ENCODE data around the gene CYP2U1.

Gene CYP2U1

GRCh38 chr4:107987916-107988762, 56.8 kb downstream of the CYP2U1 start:
- DNase-seq = no peak

GRCh38 chr4:107988763-107989035, 57.4 kb downstream of the CYP2U1 start:
- DNase-seq = no peak

GRCh38 chr4:107989162-107989536, 57.8 kb downstream of the CYP2U1 start:
- no peak for DNase-seq

DNA sequence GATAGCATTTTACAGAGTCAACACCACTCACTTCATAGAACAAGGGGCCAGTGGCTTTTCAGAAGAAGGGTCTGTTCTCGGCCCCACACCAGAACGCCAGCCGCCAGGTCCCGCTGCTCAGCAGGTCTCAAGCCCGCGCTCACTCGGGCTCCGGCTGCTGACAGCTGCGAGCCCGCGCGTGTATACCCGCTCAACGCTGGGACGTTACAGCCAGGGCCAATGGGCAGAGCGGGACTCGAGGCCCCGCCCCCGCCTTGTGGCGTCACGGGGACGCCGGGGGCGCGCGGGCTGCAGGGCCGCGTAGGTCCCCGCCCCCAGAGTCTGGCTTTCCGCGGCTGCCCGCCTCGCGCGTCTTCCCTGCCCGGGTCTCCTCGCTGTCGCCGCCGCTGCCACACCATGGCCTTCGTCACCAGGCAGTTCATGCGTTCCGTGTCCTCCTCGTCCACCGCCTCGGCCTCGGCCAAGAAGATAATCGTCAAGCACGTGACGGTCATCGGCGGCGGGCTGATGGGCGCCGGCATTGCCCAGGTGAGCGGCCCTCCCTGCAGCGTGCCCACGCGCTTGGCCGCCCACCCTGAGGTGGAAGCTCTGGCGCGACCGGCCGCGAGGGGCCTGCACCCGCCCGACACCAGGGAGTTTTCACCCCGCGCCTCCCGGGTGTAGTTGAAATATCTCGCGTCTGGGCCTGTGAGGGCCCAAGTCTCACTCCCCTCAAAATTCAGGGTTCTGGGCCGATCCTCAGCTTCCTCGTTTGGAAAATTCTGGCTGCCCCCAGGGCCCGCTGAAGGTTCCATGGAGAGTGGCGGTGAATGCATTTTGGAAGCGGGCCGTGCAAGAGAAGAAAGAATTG, 58.4 kb downstream of the CYP2U1 start, which contains the start of gene HADH:
HADH (plus strand) TSS at position 353 of the 850 bp plus-strand sequence; CDS start at position 397, 44 bp downstream.
- DNase-seq = peak; percentile 90

- DNase-seq = no peak
Measured at GRCh38 chr4:107991945-107992630, 60.7 kb downstream of the CYP2U1 start.

DNA sequence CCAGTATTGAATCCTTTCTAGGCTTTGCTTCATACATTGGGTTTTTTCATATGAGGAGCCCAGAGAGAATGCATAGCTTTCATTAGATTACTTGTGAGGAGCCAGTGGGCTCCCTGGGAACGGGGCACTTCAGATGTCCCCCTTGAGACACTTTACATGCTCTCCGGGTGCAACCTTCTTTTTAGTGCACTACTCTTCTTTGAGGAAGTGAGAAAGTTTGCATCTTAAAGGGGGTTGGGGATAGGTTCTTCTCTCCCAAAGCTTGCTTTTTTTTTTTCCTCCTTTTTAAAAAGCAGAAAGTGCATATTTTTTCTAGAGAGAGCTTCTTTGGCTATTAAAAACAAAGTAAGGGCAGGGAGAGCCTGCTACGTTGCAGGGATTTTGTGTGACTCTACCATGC, 62.6 kb downstream of the CYP2U1 start:
- no peak for DNase-seq

GRCh38 chr4:107994894-107995293, 63.5 kb downstream of the CYP2U1 start:
- no peak for DNase-seq

DNA sequence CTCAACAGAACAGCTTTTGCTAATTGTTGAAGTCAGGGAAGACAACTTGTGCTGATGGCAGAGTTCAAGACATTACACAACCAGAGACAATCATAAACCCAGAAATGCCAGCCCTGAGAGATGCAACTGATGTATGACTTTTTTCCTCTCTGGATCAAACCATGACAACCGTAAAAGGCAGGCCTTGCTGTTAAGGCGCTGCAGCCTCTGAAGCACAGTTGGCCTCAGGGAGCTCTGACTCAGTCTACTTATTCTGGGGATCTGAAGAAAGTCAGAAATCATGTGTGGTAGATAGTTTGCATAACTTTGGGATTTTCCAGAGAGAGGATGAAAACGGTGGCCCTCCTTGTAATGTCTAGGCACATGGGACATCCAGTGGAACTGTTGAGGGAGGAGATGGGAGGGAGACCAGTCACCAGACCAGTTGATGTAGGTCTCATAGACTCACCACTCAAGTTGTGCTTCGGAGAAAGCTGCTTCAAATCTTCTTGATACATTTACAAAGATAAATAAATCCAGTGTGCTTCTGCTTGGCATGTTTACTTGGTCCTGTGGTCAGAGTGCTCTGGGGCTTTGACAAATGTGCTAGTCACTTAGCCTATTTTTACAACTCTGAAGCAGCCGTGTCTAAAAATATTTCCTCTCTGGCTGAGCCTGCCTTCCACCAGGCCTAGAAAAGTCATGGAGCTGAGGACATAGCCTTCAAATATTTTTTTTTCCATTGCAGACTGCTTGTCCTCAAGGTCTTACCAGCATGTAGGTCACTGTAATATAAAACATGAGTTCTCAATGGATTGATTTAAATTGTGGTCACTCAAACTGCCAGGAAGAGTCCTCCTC, 65.8 kb downstream of the CYP2U1 start:
- no peak for DNase-seq

DNA sequence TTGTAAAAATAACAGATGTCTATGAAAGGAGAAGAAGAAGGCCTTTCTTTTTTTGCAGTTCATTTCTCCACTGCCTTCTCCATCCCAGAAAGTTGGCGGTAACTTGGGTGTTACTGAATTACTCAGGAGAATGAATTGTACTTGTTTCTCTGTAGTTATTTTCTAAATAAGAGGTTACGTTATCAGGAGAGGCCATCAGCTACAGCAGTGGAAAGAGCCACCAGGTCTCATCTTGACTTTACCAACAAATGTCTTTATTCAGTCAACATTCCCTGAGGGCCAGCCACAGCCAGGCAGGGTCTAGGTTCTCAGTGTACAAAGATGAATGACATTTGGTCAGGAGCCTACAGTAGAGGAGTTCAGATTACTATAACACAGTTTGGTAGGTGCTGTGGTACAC, 66.4 kb downstream of the CYP2U1 start:
- no peak for DNase-seq

DNA sequence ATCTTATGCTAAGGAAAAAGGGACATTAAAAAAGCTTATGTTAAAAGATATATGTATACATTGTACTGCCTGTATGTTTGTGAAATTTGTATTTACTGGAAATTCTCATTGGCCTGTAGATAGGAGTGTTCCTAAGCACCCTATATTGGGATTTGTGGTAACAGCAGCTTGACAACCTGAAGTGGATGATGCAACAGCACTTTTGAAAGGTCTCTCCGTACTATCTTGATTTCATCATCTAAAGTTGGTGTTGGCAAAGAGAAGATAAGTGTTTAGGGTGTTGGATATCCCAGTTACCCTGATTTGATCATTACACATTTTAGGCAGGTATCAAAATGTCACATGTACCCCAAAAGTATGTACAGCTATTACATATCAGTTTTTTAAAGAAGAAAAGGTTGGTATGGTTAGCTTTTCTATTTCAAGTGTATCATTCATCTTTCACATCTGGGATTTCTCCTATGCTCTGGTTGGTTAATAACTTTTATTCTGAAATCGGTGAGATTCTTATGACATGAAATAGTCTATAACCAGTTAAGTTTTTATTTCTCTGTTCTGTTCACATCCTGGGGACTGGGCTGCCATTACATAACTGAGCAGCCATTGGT, 68.7 kb downstream of the CYP2U1 start:
- no peak for DNase-seq

DNA sequence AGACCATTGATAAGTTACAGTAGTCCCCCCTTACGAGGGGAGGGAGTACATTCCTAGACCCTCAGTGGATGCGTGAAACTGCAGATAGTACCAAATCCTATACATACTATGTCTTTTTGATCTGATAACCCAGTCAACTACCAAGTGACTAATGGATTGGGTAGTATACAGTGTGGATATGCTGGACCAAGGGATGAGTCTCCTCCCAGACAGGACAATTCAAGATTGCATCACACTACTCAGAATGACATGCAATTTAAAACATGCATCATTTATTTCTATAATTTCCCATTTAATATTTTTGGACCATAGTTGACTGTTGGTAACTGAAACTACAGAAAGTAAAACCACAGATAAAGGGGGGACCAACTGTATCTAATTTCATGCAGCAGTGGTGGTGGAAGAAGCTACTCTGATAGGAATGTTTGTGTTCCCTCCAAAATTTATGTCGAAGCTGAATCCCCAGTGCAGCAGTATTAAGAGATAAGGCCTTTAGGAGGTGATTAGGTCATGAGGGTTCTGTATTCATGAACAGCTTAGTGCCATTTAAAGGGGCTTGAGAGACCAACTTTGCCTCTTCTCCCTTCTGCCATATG, 70.3 kb downstream of the CYP2U1 start:
- no peak for DNase-seq

Data from effector CD8-positive, alpha-beta T cell (primary cell).